Keratinocyte (primary cell): ENCODE measurements around the gene LRP3. TPM values are rescaled to one million over a fixed set of nuclear protein-coding genes. Genes with fewer than 3 reads are reported as not detected.

Experiments
- DNase-seq: peaks from one replicate; pipeline ENCODE4 v3.0.0-alpha.2; 2011; ENCODE audit warnings: low read depth, missing footprints, low spot score
- FAIRE-seq: peaks from 2 replicates; lab custom pipeline; 2011; peaks lifted over from hg19 to GRCh38; lab: Jason Lieb, UNC
- H2AFZ ChIP-seq: 2 replicates; pipeline ENCODE4 v1.6.0; 2012; ENCODE audit warnings: low read length, control low read depth, inconsistent platforms; ENCODE audit not compliant: control insufficient read depth
- H3K27ac ChIP-seq: 2 replicates; pipeline ENCODE4 v1.5.1; 2011; ENCODE audit warnings: low read length; ENCODE audit not compliant: control insufficient read depth, insufficient read depth
- H3K27me3 ChIP-seq: 3 replicates; pipeline ENCODE4 v1.6.0; 2011; ENCODE audit warnings: low read length; ENCODE audit not compliant: control insufficient read depth, insufficient read depth; ENCODE audit errors: extremely low read depth
- H3K36me3 ChIP-seq, 2 experiments: 2 replicates in 1 of 2; 3 replicates in 1 of 2; pipeline ENCODE4 v1.5.1; 2011; ENCODE audit warnings: low read length in 2 of 2, mild to moderate bottlenecking in 1 of 2; ENCODE audit not compliant: control insufficient read depth in 2 of 2, insufficient read depth in 2 of 2; ENCODE audit errors: extremely low read depth in 1 of 2
- H3K4me1 ChIP-seq: 3 replicates; pipeline ENCODE4 v1.5.1; 2011; ENCODE audit warnings: low read length; ENCODE audit not compliant: control insufficient read depth, insufficient read depth; ENCODE audit errors: extremely low read depth
- H3K4me2 ChIP-seq: 3 replicates; pipeline ENCODE4 v1.6.0; 2011; ENCODE audit warnings: low read depth, low read length; ENCODE audit not compliant: control insufficient read depth, insufficient read depth; ENCODE audit errors: extremely low read depth
- H3K4me3 ChIP-seq, 3 experiments: fragments of 200-600 bp in 1 of 3; sonication (generic) in 1 of 3; 2 replicates in 2 of 3; 3 replicates in 1 of 3; pipeline ENCODE4 v1.5.1; 2011 to 2016; ENCODE audit warnings: low read length in 3 of 3, mild to moderate bottlenecking in 3 of 3, control low read depth in 2 of 3, inconsistent platforms in 1 of 3, low read depth in 1 of 3, mixed read lengths in 1 of 3, mixed run types in 1 of 3, moderate library complexity in 1 of 3; ENCODE audit not compliant: control insufficient read depth in 2 of 3, insufficient read depth in 2 of 3; ENCODE audit errors: extremely low read depth in 1 of 3
- H3K79me2 ChIP-seq: 2 replicates; pipeline ENCODE4 v1.6.0; 2012; ENCODE audit warnings: low read length; ENCODE audit not compliant: control insufficient read depth, insufficient read depth
- H3K9ac ChIP-seq: 3 replicates; pipeline ENCODE4 v1.6.0; 2011; ENCODE audit warnings: low read length; ENCODE audit not compliant: control insufficient read depth, insufficient read depth; ENCODE audit errors: extremely low read depth
- H3K9me1 ChIP-seq: 3 replicates; pipeline ENCODE4 v1.6.0; 2011; ENCODE audit warnings: low read length; ENCODE audit not compliant: control insufficient read depth, insufficient read depth; ENCODE audit errors: extremely low read depth
- H3K9me3 ChIP-seq: 2 replicates; pipeline ENCODE4 v1.5.1; 2012; ENCODE audit warnings: low read depth, low read length; ENCODE audit not compliant: control insufficient read depth
- H4K20me1 ChIP-seq: 3 replicates; pipeline ENCODE4 v1.6.0; 2011; ENCODE audit warnings: low read length; ENCODE audit not compliant: control insufficient read depth, insufficient read depth; ENCODE audit errors: extremely low read depth
- CTCF ChIP-seq, 3 experiments: IDR thresholded peaks in 1 of 3; conservative IDR thresholded peaks in 1 of 3; optimal IDR thresholded peaks in 1 of 3; 2 replicates in 2 of 3; 3 replicates in 1 of 3; pipeline versions ENCODE3 to v1.5.1; 2011; ENCODE audit warnings: low read length in 3 of 3, mild to moderate bottlenecking in 3 of 3, moderate library complexity in 2 of 3, control low read depth in 1 of 3, inconsistent platforms in 1 of 3; ENCODE audit not compliant: insufficient read depth in 2 of 3; ENCODE audit errors: extremely low read depth in 1 of 3
- EZH2 ChIP-seq: IDR thresholded peaks from one replicate; pipeline ENCODE4 v1.6.1; 2012; ENCODE audit warnings: inconsistent platforms, mild to moderate bottlenecking, low read length, moderate library complexity
- dilution Hi-C: fragments of 300-500 bp; cut with MboI; formaldehyde crosslinking; loops from one replicate; pipeline ENCODE4 v1.7.0; 2020; ENCODE audit warnings: low sequenced_read_pairs; ENCODE audit not compliant: extremely low pct_ligation_motif_present
- polyA plus RNA-seq, 5 experiments: library from polyadenylated mRNA; depleted of rRNA in 3 of 5; stranded (reverse) in 3 of 5; stranded (forward) in 1 of 5; unstranded in 1 of 5; fragments of >200 nt; gene quantifications; 1 replicate in 1 of 5; 2 replicates in 3 of 5; 3 replicates in 1 of 5; pipeline versions ENCODE4 v1.2.1 to v1.2.3, GENCODE V29; 2011 to 2012; ENCODE audit warnings: missing spikeins in 2 of 5, low read depth in 1 of 5, low replicate concordance in 1 of 5

The LRP3 gene
- polyA plus RNA-seq, 1 donor (not counting 4 experiments of a cell fraction or from before 2014, with no cell fraction given), result 5.0 TPM

- Histone ChIP-seq H2AFZ (no peak overlapping the region), H3K4me2 (no peak overlapping the region), H3K4me3 (no peak overlapping the region), H3K9me1 (no peaks in the 10 kb centered on the region), H3K9ac (no peak overlapping the region), H3K9me3 (no peaks in the 10 kb centered on the region), H3K27me3 (no peaks in the 10 kb centered on the region), H4K20me1 (peaks cover 3% of the 10 kb centered on the region), H3K36me3 (peaks cover 0 to 7% of the 10 kb centered on the region in 2 experiments), H3K4me1 (no peaks in the 10 kb centered on the region), H3K79me2 (no peaks in the 10 kb centered on the region), H3K27ac (no peak overlapping the region)
- TF ChIP-seq CTCF (optimal IDR thresholded peaks at IDR 0.05 in 1 of 3, IDR thresholded peaks at IDR 0.05 in 1 of 3, conservative IDR thresholded peaks at IDR 0.05 in 1 of 3; ENCODE audit: extremely low read depth in 1 of 3, insufficient read depth in 2 of 3, low read length in 3 of 3) (no peak), EZH2 (no peak)
- DNase-seq, result no peak
- FAIRE-seq, result no peak
- dilution Hi-C loops, result no loop called here
These were observed 11.0 kb downstream of the LRP3 start for GRCh38 chr19:33205110-33205509.

GRCh38 chr19:33205531-33206260, 11.6 kb downstream of the LRP3 start:
- Histone ChIP-seq H3K27ac (no peak overlapping the region), H3K9me3 (no peaks in the 10 kb centered on the region), H2AFZ (no peak overlapping the region), H3K9ac (no peak overlapping the region), H3K4me3 (no peak overlapping the region), H3K4me2 (no peak overlapping the region), H4K20me1 (peaks cover 3% of the 10 kb centered on the region), H3K27me3 (no peaks in the 10 kb centered on the region), H3K4me1 (no peaks in the 10 kb centered on the region), H3K79me2 (no peaks in the 10 kb centered on the region), H3K9me1 (no peaks in the 10 kb centered on the region), H3K36me3 (peaks cover 0 to 7% of the 10 kb centered on the region in 2 experiments)
- DNase-seq (no peak), FAIRE-seq (no peak)
- dilution Hi-C loops, result no loop called here
- no peak for TF ChIP-seq CTCF (optimal IDR thresholded peaks at IDR 0.05 in 1 of 3, IDR thresholded peaks at IDR 0.05 in 1 of 3, conservative IDR thresholded peaks at IDR 0.05 in 1 of 3; ENCODE audit: extremely low read depth in 1 of 3, insufficient read depth in 2 of 3, low read length in 3 of 3)
- TF ChIP-seq EZH2, result no peak
